HEK293 (cell line): ENCODE measurements around the gene STAT2.

Source experiments
- CTCF ChIA-PET: fragments of 350-600 bp; formaldehyde crosslinking; extraction: SDS; loops from one replicate; lab custom pipeline; 2021; ENCODE audit warnings: antibody characterized with exemption; lab: Yijun Ruan, JAX
- POLR2A ChIA-PET: fragments of 300-600 bp; formaldehyde crosslinking; extraction: SDS; loops from one replicate; lab custom pipeline; 2020; ENCODE audit warnings: antibody characterized with exemption, inconsistent platforms; lab: Yijun Ruan, JAX
- H3K27ac ChIP-seq: fragments of 200-500 bp; sonication (Bioruptor generic); 2 replicates; pipeline ENCODE4 v1.5.1; 2014; ENCODE audit warnings: low read depth, low read length, control low read depth, inconsistent platforms; ENCODE audit errors: extremely low read depth
- H3K36me3 ChIP-seq, 2 experiments: fragments of 200-500 bp in 1 of 2; sonication (Bioruptor generic) in 1 of 2; 1 replicate in 1 of 2; 2 replicates in 1 of 2; pipeline ENCODE4 v1.5.1; 2014 to 2017; ENCODE audit warnings: inconsistent platforms in 2 of 2, low read length in 2 of 2; ENCODE audit not compliant: control insufficient read depth in 2 of 2, insufficient read depth in 1 of 2
- H3K4me1 ChIP-seq: fragments of 200-500 bp; sonication (Bioruptor generic); 2 replicates; pipeline ENCODE4 v1.5.1; 2014; ENCODE audit warnings: mild to moderate bottlenecking, low read length, inconsistent platforms; ENCODE audit not compliant: control insufficient read depth, insufficient read depth
- H3K4me3 ChIP-seq: 2 replicates; pipeline ENCODE4 v1.5.1; 2011; ENCODE audit warnings: low read depth, mild to moderate bottlenecking, control low read depth, low read length, moderate library complexity
- H3K9me3 ChIP-seq: fragments of 200-500 bp; sonication (Bioruptor generic); 2 replicates; pipeline ENCODE4 v1.5.1; 2014; ENCODE audit warnings: low read depth, low read length, inconsistent platforms; ENCODE audit not compliant: control insufficient read depth, insufficient read depth
- BCL11A ChIP-seq: fragments of 450-650 bp; formaldehyde crosslinking; IDR thresholded peaks from 2 replicates; pipeline ENCODE4 v1.5.1; 2016; ENCODE audit warnings: low read depth, missing biosample characterization, missing genetic modification characterization
- FEZF1 ChIP-seq: fragments of 450-650 bp; formaldehyde crosslinking; IDR thresholded peaks from 2 replicates; pipeline ENCODE4 v1.5.1; 2016; ENCODE audit warnings: missing biosample characterization, missing genetic modification characterization
- OSR2 ChIP-seq: fragments of 450-650 bp; formaldehyde crosslinking; IDR thresholded peaks from 2 replicates; pipeline ENCODE4 v1.5.1; 2016; ENCODE audit warnings: missing biosample characterization, missing genetic modification characterization
- SCRT2 ChIP-seq: fragments of 450-650 bp; formaldehyde crosslinking; IDR thresholded peaks from 2 replicates; pipeline ENCODE4 v1.5.1; 2016; ENCODE audit warnings: missing biosample characterization, missing genetic modification characterization
- ZIC2 ChIP-seq: fragments of 450-650 bp; formaldehyde crosslinking; IDR thresholded peaks from 2 replicates; pipeline ENCODE4 v1.5.1; 2016; ENCODE audit warnings: missing biosample characterization, missing genetic modification characterization
- ZNF132 ChIP-seq: fragments of 450-650 bp; formaldehyde crosslinking; IDR thresholded peaks from 2 replicates; pipeline ENCODE4 v1.5.1; 2017; ENCODE audit warnings: missing biosample characterization, missing genetic modification characterization, borderline replicate concordance
- ZNF19 ChIP-seq: fragments of 450-650 bp; formaldehyde crosslinking; IDR thresholded peaks from 2 replicates; pipeline ENCODE4; 2016; ENCODE audit warnings: missing biosample characterization, missing genetic modification characterization, low read depth
- ZNF2 ChIP-seq: fragments of 450-650 bp; formaldehyde crosslinking; IDR thresholded peaks from 2 replicates; pipeline ENCODE4 v1.5.1; 2016; ENCODE audit warnings: missing biosample characterization, missing genetic modification characterization
- ZNF24 ChIP-seq: fragments of 450-650 bp; formaldehyde crosslinking; IDR thresholded peaks from 2 replicates; pipeline ENCODE4 v1.5.1; 2016; ENCODE audit warnings: missing biosample characterization, missing genetic modification characterization
- ZNF266 ChIP-seq: fragments of 450-650 bp; formaldehyde crosslinking; IDR thresholded peaks from 2 replicates; pipeline ENCODE4 v1.5.1; 2016; ENCODE audit warnings: missing biosample characterization, missing genetic modification characterization, low read depth
- ZNF404 ChIP-seq: fragments of 450-650 bp; formaldehyde crosslinking; IDR thresholded peaks from 2 replicates; pipeline ENCODE4 v1.5.1; 2017; ENCODE audit warnings: missing biosample characterization, missing genetic modification characterization
- ZNF549 ChIP-seq: fragments of 450-650 bp; IDR thresholded peaks from 2 replicates; pipeline ENCODE4 v1.5.1; 2018; ENCODE audit warnings: missing biosample characterization, missing genetic modification characterization, mild to moderate bottlenecking, inconsistent platforms, moderate library complexity
- ZNF596 ChIP-seq: fragments of 450-650 bp; IDR thresholded peaks from 2 replicates; pipeline ENCODE4 v1.5.0; 2018; ENCODE audit warnings: missing biosample characterization, mild to moderate bottlenecking, missing genetic modification characterization, moderate library complexity
- ZNF670 ChIP-seq: fragments of 450-650 bp; formaldehyde crosslinking; IDR thresholded peaks from 2 replicates; pipeline ENCODE4 v1.5.1; 2016; ENCODE audit warnings: missing biosample characterization, missing genetic modification characterization, low read depth
- ZSCAN23 ChIP-seq: fragments of 450-650 bp; formaldehyde crosslinking; IDR thresholded peaks from 2 replicates; pipeline ENCODE4 v1.5.1; 2016; ENCODE audit warnings: missing biosample characterization, missing genetic modification characterization
- ZXDB ChIP-seq: fragments of 450-650 bp; formaldehyde crosslinking; IDR thresholded peaks from 2 replicates; pipeline ENCODE4 v1.5.1; 2016; ENCODE audit warnings: missing biosample characterization, missing genetic modification characterization
- TF ChIP-seq, protein P1 (sequence below): fragments of 450-650 bp; formaldehyde crosslinking; IDR thresholded peaks from 2 replicates; pipeline ENCODE4 v1.5.1; 2016; ENCODE audit warnings: missing biosample characterization, missing genetic modification characterization
- TF ChIP-seq, protein P2 (sequence below): fragments of 450-650 bp; formaldehyde crosslinking; IDR thresholded peaks from 2 replicates; pipeline ENCODE4 v1.5.1; 2016; ENCODE audit warnings: missing biosample characterization, missing genetic modification characterization
- TF ChIP-seq, protein P3 (sequence below): fragments of 450-650 bp; formaldehyde crosslinking; IDR thresholded peaks from 2 replicates; pipeline ENCODE4 v1.5.1; 2016; ENCODE audit warnings: missing biosample characterization, missing genetic modification characterization
- TF ChIP-seq, protein P4 (sequence below): fragments of 450-650 bp; formaldehyde crosslinking; IDR thresholded peaks from 2 replicates; pipeline ENCODE4 v1.5.1; 2016; ENCODE audit warnings: missing biosample characterization, missing genetic modification characterization, borderline replicate concordance

The STAT2 gene

DNA sequence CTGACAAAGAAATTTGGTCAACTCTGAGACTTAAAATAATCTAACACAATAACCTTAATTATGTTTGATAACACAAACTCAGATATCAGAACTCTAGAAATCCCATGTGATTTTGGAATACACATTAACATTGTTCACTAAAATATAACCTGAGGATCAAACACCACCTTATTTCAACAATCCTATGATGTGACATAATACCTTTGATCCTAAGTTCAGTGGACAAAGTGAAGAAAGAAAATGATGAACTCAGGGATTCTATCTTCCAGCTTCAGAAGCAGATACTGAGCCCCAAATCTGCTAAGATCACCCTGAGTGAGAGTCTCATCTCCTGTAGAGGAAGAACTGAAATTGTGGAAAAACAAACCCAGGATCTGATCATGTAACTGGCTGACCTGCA is 38.4 kb upstream of the STAT2 start:
- ChIA-PET CTCF (interaction anchor here (1.1 to 1.4 kb wide), 2 partner anchors 20 to 133 kb away, joined by 3 read pairs; no protein-coding TSS in a partner anchor), POLR2A (no interaction called here)
- TF ChIP-seq SCRT2 (tag by site-specific recombination) (no peak), BCL11A (tag by site-specific recombination) (no peak), ZNF549 (tag by site-specific recombination) (no peak)
- TF ChIP-seq, protein P1, sequence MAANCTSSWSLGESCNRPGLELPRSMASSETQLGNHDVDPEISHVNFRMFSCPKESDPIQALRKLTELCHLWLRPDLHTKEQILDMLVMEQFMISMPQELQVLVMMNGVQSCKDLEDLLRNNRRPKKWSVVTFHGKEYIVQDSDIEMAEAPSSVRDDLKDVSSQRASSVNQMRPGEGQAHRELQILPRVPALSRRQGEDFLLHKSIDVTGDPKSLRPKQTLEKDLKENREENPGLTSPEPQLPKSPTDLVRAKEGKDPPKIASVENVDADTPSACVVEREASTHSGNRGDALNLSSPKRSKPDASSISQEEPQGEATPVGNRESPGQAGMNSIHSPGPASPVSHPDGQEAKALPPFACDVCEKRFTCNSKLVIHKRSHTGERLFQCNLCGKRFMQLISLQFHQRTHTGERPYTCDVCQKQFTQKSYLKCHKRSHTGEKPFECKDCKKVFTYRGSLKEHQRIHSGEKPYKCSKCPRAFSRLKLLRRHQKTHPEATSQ, result no peak
- Histone ChIP-seq H3K4me1 (no peaks in the 10 kb centered on the region), H3K9me3 (no peaks in the 10 kb centered on the region), H3K4me3 (no peak overlapping the region), H3K27ac (no peak overlapping the region), H3K36me3 (no peaks in the 10 kb centered on the region)

DNA sequence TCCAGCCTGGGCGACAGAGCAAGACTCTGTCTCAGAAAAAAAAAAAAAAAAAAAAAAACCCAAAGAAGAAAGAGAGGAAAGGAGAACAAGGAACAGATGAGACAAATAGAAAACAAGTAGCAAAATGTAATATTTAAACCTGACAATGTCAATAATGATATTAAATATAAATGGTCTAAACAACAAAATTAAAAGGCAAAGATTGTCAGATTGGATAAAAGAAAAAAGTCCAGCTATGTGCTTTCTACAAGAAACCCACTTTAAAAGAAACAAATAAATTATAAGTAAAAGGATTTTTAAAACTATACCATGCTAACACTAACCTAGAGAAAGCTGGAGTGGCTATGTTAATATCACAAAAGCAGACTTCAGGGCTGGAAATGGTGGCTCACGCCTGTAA is 32.4 kb upstream of the STAT2 start:
- no peak for TF ChIP-seq ZNF2 (tag by site-specific recombination)
- no peak for TF ChIP-seq ZNF404 (tag by site-specific recombination)
- no peak for TF ChIP-seq ZNF24 (tag by site-specific recombination)
- no peak for TF ChIP-seq ZNF19 (tag by site-specific recombination)
- TF ChIP-seq ZNF549 (tag by site-specific recombination), result no peak
- TF ChIP-seq ZNF266 (tag by site-specific recombination), result no peak
- TF ChIP-seq ZNF596, result no peak
- TF ChIP-seq, protein P2, sequence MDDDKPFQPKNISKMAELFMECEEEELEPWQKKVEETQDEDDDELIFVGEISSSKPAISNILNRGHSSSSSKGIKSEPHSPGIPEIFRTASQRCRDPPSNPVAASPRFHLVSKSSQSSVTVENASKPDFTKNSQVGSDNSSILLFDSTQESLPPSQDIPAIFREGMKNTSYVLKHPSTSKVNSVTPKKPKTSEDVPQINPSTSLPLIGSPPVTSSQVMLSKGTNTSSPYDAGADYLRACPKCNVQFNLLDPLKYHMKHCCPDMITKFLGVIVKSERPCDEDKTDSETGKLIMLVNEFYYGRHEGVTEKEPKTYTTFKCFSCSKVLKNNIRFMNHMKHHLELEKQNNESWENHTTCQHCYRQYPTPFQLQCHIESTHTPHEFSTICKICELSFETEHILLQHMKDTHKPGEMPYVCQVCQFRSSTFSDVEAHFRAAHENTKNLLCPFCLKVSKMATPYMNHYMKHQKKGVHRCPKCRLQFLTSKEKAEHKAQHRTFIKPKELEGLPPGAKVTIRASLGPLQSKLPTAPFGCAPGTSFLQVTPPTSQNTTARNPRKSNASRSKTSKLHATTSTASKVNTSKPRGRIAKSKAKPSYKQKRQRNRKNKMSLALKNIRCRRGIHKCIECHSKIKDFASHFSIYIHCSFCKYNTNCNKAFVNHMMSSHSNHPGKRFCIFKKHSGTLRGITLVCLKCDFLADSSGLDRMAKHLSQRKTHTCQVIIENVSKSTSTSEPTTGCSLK, result no peak
- TF ChIP-seq ZNF132 (tag by site-specific recombination), result no peak
- TF ChIP-seq FEZF1, result no peak
- TF ChIP-seq ZIC2 (tag by site-specific recombination), result no peak
- TF ChIP-seq, protein P3, sequence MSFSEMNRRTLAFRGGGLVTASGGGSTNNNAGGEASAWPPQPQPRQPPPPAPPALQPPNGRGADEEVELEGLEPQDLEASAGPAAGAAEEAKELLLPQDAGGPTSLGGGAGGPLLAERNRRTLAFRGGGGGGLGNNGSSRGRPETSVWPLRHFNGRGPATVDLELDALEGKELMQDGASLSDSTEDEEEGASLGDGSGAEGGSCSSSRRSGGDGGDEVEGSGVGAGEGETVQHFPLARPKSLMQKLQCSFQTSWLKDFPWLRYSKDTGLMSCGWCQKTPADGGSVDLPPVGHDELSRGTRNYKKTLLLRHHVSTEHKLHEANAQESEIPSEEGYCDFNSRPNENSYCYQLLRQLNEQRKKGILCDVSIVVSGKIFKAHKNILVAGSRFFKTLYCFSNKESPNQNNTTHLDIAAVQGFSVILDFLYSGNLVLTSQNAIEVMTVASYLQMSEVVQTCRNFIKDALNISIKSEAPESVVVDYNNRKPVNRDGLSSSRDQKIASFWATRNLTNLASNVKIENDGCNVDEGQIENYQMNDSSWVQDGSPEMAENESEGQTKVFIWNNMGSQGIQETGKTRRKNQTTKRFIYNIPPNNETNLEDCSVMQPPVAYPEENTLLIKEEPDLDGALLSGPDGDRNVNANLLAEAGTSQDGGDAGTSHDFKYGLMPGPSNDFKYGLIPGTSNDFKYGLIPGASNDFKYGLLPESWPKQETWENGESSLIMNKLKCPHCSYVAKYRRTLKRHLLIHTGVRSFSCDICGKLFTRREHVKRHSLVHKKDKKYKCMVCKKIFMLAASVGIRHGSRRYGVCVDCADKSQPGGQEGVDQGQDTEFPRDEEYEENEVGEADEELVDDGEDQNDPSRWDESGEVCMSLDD, result no peak
- POLR2A ChIA-PET, result interaction anchor here (0.7 to 0.8 kb wide), 2 partner anchors 9 to 98 kb away, joined by 3 read pairs; no protein-coding TSS in a partner anchor
- no peaks in the 10 kb centered on the region for H3K36me3 ChIP-seq
- H3K4me3 ChIP-seq, result no peak overlapping the region
- H3K27ac ChIP-seq, result no peak overlapping the region
- no peaks in the 10 kb centered on the region for H3K9me3 ChIP-seq
- H3K4me1 ChIP-seq, result no peaks in the 10 kb centered on the region
- CTCF ChIA-PET, result interaction anchor here (0.6 kb wide), 1 partner anchor 723 kb away, joined by 3 read pairs; no protein-coding TSS in a partner anchor

DNA sequence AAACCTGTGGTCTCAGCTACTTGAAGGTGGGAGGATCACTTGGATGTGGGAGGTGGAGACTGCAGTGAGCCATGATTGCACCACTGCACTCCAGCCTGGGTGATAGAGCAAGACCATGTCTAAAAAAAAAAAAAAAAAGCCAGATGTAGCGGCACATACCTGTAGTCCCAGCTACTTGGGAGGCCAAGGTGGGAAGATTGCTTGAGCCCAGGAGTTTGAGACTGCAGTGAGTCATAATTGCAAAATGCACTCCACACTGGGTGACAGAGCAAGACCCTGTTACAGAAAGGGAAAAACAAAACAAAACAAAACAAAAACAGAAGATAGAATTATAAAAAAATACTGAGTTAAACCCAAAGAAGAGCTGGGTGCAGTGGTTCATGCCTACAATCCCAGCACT is 31.8 kb upstream of the STAT2 start:
- H3K9me3 ChIP-seq, result no peaks in the 10 kb centered on the region
- CTCF ChIA-PET, result no interaction called here
- TF ChIP-seq SCRT2 (tag by site-specific recombination) (no peak), ZXDB (tag by site-specific recombination) (no peak), OSR2 (tag by site-specific recombination) (no peak), ZSCAN23 (tag by site-specific recombination) (no peak), ZNF670 (tag by site-specific recombination) (no peak)
- TF ChIP-seq, protein P4, sequence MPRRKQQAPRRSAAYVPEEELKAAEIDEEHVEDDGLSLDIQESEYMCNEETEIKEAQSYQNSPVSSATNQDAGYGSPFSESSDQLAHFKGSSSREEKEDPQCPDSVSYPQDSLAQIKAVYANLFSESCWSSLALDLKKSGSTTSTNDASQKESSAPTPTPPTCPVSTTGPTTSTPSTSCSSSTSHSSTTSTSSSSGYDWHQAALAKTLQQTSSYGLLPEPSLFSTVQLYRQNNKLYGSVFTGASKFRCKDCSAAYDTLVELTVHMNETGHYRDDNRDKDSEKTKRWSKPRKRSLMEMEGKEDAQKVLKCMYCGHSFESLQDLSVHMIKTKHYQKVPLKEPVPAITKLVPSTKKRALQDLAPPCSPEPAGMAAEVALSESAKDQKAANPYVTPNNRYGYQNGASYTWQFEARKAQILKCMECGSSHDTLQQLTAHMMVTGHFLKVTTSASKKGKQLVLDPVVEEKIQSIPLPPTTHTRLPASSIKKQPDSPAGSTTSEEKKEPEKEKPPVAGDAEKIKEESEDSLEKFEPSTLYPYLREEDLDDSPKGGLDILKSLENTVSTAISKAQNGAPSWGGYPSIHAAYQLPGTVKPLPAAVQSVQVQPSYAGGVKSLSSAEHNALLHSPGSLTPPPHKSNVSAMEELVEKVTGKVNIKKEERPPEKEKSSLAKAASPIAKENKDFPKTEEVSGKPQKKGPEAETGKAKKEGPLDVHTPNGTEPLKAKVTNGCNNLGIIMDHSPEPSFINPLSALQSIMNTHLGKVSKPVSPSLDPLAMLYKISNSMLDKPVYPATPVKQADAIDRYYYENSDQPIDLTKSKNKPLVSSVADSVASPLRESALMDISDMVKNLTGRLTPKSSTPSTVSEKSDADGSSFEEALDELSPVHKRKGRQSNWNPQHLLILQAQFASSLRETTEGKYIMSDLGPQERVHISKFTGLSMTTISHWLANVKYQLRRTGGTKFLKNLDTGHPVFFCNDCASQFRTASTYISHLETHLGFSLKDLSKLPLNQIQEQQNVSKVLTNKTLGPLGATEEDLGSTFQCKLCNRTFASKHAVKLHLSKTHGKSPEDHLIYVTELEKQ (tag by site-specific recombination), result no peak
- H3K36me3 ChIP-seq, result no peaks in the 10 kb centered on the region
- H3K4me3 ChIP-seq, result no peak overlapping the region
- POLR2A ChIA-PET, result no interaction called here
- no peaks in the 10 kb centered on the region; the same call in 1 of the 2 replicates for H3K4me1 ChIP-seq
- no peak overlapping the region for H3K27ac ChIP-seq
